ENCODE measurements around the gene VPS13C.
"Not testable (repeated sequence)": the region's sequence is repeated elsewhere in the genome, so short reads cannot be mapped to it uniquely, and the experiment has no call there.

The VPS13C gene

GRCh38 chr15:62063825-62064635 lies 3.8 kb upstream of the VPS13C start:
- Mint-ChIP-seq H3K9me3 (no peaks in the 10 kb centered on the region), H3K4me1 (ENCODE audit: low read depth) (peaks cover 35% of the 10 kb centered on the region), H3K27me3 (ENCODE audit: low read depth) (peaks cover 66% of the 10 kb centered on the region), H3K36me3 (ENCODE audit: low read depth) (no peaks in the 10 kb centered on the region), H3K4me3 (no peak overlapping the region), H3K27ac (no peak overlapping the region)
- DNase-seq (ENCODE audit: low spot score) = no peak

DNA sequence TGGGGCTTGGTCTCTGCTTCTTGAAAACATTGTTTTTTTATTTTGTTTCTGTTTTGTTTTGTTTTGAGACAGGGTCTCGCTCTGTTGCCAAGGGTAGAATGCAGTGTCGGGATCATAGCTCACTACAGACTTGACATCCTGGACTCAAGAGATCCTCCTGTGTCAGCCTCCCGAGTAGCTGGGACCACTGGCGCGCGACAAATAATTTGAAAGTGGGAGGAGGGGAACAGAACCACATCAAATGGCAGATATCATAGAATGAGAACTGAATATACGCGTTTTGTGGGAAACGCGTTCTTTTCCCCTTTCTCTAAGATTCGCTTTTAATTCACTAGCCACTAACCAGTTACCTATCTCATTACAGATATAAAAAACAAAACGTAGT lies 641 bp upstream of the VPS13C start:
- Mint-ChIP-seq H3K4me3 (peak overlapping the region; percentile 92), H3K27ac (peak overlapping the region; percentile 95), H3K4me1 (ENCODE audit: low read depth) (peaks cover 26% of the 10 kb centered on the region), H3K27me3 (ENCODE audit: low read depth) (peaks cover 42% of the 10 kb centered on the region), H3K9me3 (no peaks in the 10 kb centered on the region), H3K36me3 (ENCODE audit: low read depth) (peaks cover 7% of the 10 kb centered on the region)
- DNase-seq (ENCODE audit: low spot score) = no peak

DNA sequence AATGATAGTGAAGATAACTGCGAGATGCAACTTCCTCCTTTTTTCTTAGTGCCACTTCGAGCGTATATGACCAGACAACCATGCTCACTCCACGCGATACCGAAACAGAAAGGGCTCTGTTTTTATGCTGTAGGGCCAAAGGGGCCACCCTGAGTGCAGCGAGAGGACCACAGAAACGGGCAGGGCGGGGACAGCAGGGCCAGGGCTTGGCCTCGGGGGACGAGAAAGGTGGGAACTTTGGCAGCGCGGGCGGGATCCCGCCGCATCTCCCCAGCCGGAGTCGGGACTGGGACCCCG lies 483 bp downstream of the VPS13C start:
- peaks cover 29% of the 10 kb centered on the region for H3K4me1 Mint-ChIP-seq (ENCODE audit: low read depth)
- H3K27ac Mint-ChIP-seq = peak overlapping the region; percentile 95
- H3K36me3 Mint-ChIP-seq (ENCODE audit: low read depth) = peaks cover 10% of the 10 kb centered on the region
- peaks cover 32% of the 10 kb centered on the region for H3K27me3 Mint-ChIP-seq (ENCODE audit: low read depth)
- H3K4me3 Mint-ChIP-seq = peak overlapping the region; percentile 92
- DNase-seq (ENCODE audit: low spot score) = peak; percentile 75
- no peaks in the 10 kb centered on the region for H3K9me3 Mint-ChIP-seq

DNA sequence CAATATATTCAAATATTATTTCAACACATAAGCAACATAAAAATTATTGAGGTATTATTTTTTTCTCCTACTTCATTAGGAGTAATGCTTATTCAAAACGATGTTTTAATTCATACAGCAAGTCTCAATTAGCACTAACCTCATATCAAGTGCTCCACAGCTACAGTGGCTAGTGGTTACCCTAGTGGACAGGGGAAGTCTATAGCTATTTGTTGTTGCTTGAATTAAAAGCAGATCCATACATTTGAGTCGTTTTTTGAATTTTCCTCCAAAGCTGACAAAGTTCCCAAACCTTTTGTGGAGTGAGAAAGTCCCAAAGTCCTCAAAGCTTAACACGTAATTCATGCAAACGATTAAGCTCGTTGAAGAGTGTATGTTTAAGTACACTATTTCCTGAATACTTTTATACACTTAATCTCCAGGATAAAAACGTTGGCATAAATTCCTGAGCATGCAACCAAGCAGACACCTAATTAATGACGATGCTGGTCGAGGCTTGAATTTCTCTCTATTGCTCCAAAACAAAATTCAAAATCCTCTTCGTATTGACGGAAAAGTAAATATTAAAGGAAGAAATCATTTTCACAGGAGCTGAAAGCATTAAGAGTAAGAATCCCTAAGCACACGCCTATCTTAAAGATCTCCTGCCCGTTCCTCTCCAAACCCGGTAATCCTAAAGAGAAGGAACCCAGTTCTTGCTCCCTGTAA lies 985 bp downstream of the VPS13C start:
- peaks cover 31% of the 10 kb centered on the region for H3K4me1 Mint-ChIP-seq (ENCODE audit: low read depth)
- H3K27ac Mint-ChIP-seq = peak overlapping the region; percentile 95
- H3K27me3 Mint-ChIP-seq (ENCODE audit: low read depth) = peaks cover 29% of the 10 kb centered on the region
- H3K4me3 Mint-ChIP-seq = peak overlapping the region; percentile 92
- H3K36me3 Mint-ChIP-seq (ENCODE audit: low read depth) = peaks cover 12% of the 10 kb centered on the region
- DNase-seq (ENCODE audit: low spot score) = no peak
- H3K9me3 Mint-ChIP-seq = no peaks in the 10 kb centered on the region

- peaks cover 21% of the 10 kb centered on the region for H3K27me3 Mint-ChIP-seq (ENCODE audit: low read depth)
- peaks cover 31% of the 10 kb centered on the region for H3K4me1 Mint-ChIP-seq (ENCODE audit: low read depth)
- H3K9me3 Mint-ChIP-seq = no peaks in the 10 kb centered on the region
- peak overlapping the region; percentile 57 for H3K4me3 Mint-ChIP-seq
- H3K27ac Mint-ChIP-seq = no peak overlapping the region
- H3K36me3 Mint-ChIP-seq (ENCODE audit: low read depth) = peaks cover 12% of the 10 kb centered on the region
- DNase-seq (ENCODE audit: low spot score) = no peak
Measured at GRCh38 chr15:62058327-62059028, 1.8 kb downstream of the VPS13C start.

GRCh38 chr15:62057341-62057980 lies 2.8 kb downstream of the VPS13C start:
- peaks cover 39% of the 10 kb centered on the region for H3K4me1 Mint-ChIP-seq (ENCODE audit: low read depth)
- H3K4me3 Mint-ChIP-seq = no peak overlapping the region
- H3K27ac Mint-ChIP-seq = no peak overlapping the region
- no peak for DNase-seq (ENCODE audit: low spot score)
- no peaks in the 10 kb centered on the region for H3K9me3 Mint-ChIP-seq
- peaks cover 13% of the 10 kb centered on the region for H3K27me3 Mint-ChIP-seq (ENCODE audit: low read depth)
- H3K36me3 Mint-ChIP-seq (ENCODE audit: low read depth) = peaks cover 12% of the 10 kb centered on the region

- DNase-seq (ENCODE audit: low spot score) = no peak
- Mint-ChIP-seq H3K4me3 (no peak overlapping the region), H3K9me3 (peaks cover 2% of the 10 kb centered on the region), H3K36me3 (ENCODE audit: low read depth) (peaks cover 14% of the 10 kb centered on the region), H3K27me3 (ENCODE audit: low read depth) (no peaks in the 10 kb centered on the region), H3K27ac (no peak overlapping the region), H3K4me1 (ENCODE audit: low read depth) (peaks cover 24% of the 10 kb centered on the region)
Measured at GRCh38 chr15:62054979-62055378, 5.3 kb downstream of the VPS13C start.

DNA sequence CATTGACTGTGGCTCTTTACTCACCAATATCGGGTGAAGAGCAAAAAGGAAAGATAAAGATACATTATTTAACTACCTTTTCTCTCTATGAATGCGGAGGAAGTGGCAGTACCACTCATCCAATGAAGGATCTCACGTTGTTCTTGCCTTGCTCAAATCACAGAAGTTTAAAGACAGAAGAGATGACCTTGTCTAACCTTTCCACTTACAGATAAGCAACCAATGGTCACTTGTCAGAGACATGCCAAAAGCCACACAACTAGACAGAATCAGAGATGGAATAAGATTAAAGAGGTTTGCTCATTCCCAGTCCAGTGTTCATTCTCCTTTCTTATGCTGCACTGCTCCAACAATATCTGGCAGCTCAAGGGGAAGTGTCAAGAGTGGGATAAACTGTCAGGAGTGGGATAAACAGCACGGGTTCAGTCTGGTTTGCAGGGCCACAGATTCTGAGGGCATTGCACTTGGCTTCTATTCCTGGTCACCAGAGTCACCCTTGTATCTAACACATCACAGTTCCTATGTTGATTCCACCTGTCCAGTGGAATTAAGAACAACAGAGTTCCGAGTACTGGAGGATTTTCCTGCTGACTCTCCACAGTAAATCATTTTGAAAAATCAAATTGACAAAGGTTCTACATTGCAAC lies 6.7 kb downstream of the VPS13C start:
- Mint-ChIP-seq H3K9me3 (peaks cover 3% of the 10 kb centered on the region), H3K27me3 (ENCODE audit: low read depth) (no peaks in the 10 kb centered on the region), H3K4me3 (no peak overlapping the region), H3K36me3 (ENCODE audit: low read depth) (peaks cover 19% of the 10 kb centered on the region), H3K27ac (no peak overlapping the region), H3K4me1 (ENCODE audit: low read depth) (peaks cover 21% of the 10 kb centered on the region)
- no peak for DNase-seq (ENCODE audit: low spot score)

- Mint-ChIP-seq H3K9me3 (peaks cover 3% of the 10 kb centered on the region), H3K36me3 (ENCODE audit: low read depth) (peaks cover 19% of the 10 kb centered on the region), H3K27ac (no peak overlapping the region), H3K4me3 (no peak overlapping the region), H3K27me3 (ENCODE audit: low read depth) (no peaks in the 10 kb centered on the region), H3K4me1 (ENCODE audit: low read depth) (peaks cover 16% of the 10 kb centered on the region)
- DNase-seq (ENCODE audit: low spot score) = no peak
Measured at GRCh38 chr15:62052713-62053112, 7.5 kb downstream of the VPS13C start.

GRCh38 chr15:62051166-62051565 lies 9.1 kb downstream of the VPS13C start:
- Mint-ChIP-seq H3K27me3 (ENCODE audit: low read depth) (no peaks in the 10 kb centered on the region), H3K27ac (no peak overlapping the region), H3K4me3 (no peak overlapping the region), H3K36me3 (ENCODE audit: low read depth) (peaks cover 13% of the 10 kb centered on the region), H3K4me1 (ENCODE audit: low read depth) (peaks cover 23% of the 10 kb centered on the region), H3K9me3 (peaks cover 3% of the 10 kb centered on the region)
- DNase-seq (ENCODE audit: low spot score) = no peak

DNA sequence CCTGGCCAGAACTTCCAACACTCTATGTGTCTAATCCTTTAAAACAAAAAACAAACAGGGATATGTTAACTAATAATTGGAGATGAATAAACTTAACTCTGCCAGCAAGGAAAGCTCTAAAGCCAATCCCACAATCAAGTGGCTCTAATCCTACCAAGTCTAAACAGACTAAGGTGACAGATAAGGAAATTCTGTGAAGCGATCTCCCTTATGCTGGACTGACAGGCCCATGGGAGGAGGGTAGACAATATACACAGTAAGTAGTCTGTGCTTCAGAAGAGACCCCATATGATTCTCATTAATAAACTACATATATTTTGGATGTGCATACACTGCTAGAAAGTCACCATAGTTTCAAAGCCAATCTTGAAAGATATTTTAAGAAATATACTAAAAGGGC lies 10.1 kb downstream of the VPS13C start:
- H3K27me3 Mint-ChIP-seq (ENCODE audit: low read depth) = no peaks in the 10 kb centered on the region
- H3K4me1 Mint-ChIP-seq (ENCODE audit: low read depth) = peaks cover 29% of the 10 kb centered on the region
- peaks cover 9% of the 10 kb centered on the region for H3K36me3 Mint-ChIP-seq (ENCODE audit: low read depth)
- H3K9me3 Mint-ChIP-seq = peaks cover 3% of the 10 kb centered on the region
- no peak overlapping the region for H3K27ac Mint-ChIP-seq
- H3K4me3 Mint-ChIP-seq = no peak overlapping the region
- no peak for DNase-seq (ENCODE audit: low spot score)

GRCh38 chr15:62048254-62048653 lies 12.0 kb downstream of the VPS13C start:
- not testable (repeated sequence) for H3K27me3 Mint-ChIP-seq (ENCODE audit: low read depth); H3K27ac Mint-ChIP-seq; DNase-seq (ENCODE audit: low spot score); H3K9me3 Mint-ChIP-seq; H3K4me3 Mint-ChIP-seq; H3K36me3 Mint-ChIP-seq (ENCODE audit: low read depth)
- H3K4me1 Mint-ChIP-seq (ENCODE audit: low read depth) = peaks cover 29% of the 10 kb centered on the region

GRCh38 chr15:62047282-62047827 lies 12.9 kb downstream of the VPS13C start:
- Mint-ChIP-seq H3K9me3 (peaks cover 3% of the 10 kb centered on the region), H3K27me3 (ENCODE audit: low read depth) (no peaks in the 10 kb centered on the region), H3K27ac (no peak overlapping the region), H3K4me1 (ENCODE audit: low read depth) (peaks cover 23% of the 10 kb centered on the region), H3K36me3 (ENCODE audit: low read depth) (peaks cover 7% of the 10 kb centered on the region), H3K4me3 (no peak overlapping the region)
- no peak for DNase-seq (ENCODE audit: low spot score)
